ENCODE data around the gene BPIFA2.
A peak's percentile ranks its signal among the peaks of the same experiment; 100 is the strongest.

BPIFA2 gene

GRCh38 chr20:33209789-33210188 is 41.8 kb downstream of the BPIFA2 start:
- DNase-seq: peak; percentile 64

DNA sequence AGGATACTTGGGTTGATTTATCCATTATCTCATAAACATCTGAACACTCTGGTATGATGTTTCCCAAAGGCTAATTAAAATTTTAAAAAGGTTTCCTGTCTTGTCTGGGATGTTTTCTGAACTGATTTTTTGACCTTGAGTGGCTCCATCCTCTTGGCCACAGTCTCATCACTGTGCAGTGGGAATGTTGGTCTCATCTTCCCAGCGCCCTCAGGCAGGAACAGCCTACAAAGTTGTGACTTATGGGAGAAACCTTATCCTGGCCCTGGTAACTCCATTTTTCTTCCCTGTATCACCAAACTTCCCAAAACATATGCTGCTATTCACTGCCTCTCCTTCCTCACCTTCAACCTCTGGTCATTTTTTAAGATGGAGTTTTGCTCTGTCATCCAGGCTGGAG is 42.4 kb downstream of the BPIFA2 start:
- DNase-seq: no peak

GRCh38 chr20:33211817-33212424 is 44.0 kb downstream of the BPIFA2 start:
- DNase-seq: peak; percentile 22

GRCh38 chr20:33217052-33217451 is 49.1 kb downstream of the BPIFA2 start, which contains the start of gene BPIFA3:
BPIFA3 (plus strand) TSS chr20:33217352; CDS start chr20:33217537, 185 bp downstream.
- no peak for DNase-seq

- no peak for DNase-seq
Measured at GRCh38 chr20:33224399-33224798, 56.4 kb downstream of the BPIFA2 start.

DNA sequence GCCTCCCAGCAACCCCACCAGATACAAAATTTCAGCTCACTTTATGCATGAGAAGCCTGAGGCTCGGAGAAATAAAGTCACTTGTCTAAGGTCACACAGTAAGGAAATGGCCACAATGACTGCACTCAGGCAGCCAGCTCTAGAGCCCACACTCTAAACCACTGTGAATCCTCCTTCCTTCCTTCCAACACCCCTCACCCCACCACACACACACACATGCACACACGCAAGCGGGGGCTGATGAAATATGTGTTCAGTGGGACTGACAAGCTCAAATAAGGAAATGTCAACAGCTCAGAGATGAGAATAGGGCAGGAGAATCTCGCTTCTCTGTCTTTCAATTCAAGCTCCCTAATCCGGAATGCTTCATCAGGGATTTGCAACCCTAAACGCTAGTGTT is 61.9 kb downstream of the BPIFA2 start:
- no peak for DNase-seq
